Cardiac fibroblast (primary cell): ENCODE data around the gene PCLO.

ENCODE experiments used
- DNase-seq, 2 donors: peaks; one replicate each; pipeline versions ENCODE4 v3.0.0 to v3.0.0-alpha.2; 2010; ENCODE audit warnings: low read depth in 2 of 2
- H3K4me3 ChIP-seq, 2 donors: replicated peaks in 1 of 2; 1 replicate in 1 of 2; 2 replicates in 1 of 2; pipeline ENCODE4 v1.5.1; 2011; ENCODE audit warnings: low read depth in 2 of 2, low read length in 2 of 2, mild to moderate bottlenecking in 2 of 2, moderate library complexity in 1 of 2
- CTCF ChIP-seq: IDR thresholded peaks from one replicate; pipeline ENCODE4 v1.5.1; 2011; ENCODE audit warnings: low read depth, mild to moderate bottlenecking, low read length, inconsistent platforms

PCLO gene

DNA sequence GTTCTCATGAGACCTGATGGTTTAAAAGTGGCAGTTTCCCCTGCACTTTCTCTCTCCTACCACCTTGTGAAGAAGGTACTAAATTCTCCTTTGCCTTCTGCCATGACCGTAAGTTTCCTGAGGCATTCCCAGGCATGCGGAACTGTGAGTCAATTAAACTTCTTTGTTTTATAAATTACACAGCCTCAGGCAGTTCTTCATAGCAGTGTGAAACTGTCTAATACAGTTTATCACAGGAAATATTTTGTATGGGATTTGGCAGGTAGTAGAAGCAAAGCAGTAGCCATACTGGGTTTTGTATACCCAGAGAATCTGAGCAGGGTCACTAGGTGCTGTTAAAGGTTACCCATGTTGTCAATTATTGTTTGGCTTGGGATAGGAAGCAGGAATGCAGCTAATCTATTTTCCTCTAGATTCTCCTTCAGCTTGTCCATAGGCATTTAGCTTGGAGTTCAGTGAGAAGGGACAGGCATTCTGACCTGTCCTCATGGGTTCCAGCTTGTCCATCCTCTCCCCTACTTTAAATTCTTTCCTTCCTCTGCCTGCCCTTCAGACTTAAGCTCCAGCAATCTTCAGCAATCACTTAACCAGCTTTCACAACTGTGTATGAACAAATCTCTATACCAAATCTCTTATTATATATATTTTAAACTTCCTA is 186.7 kb downstream of the PCLO start:
- no peak for TF ChIP-seq CTCF
- DNase-seq: no peak
- no peak overlapping the region for H3K4me3 ChIP-seq

DNA sequence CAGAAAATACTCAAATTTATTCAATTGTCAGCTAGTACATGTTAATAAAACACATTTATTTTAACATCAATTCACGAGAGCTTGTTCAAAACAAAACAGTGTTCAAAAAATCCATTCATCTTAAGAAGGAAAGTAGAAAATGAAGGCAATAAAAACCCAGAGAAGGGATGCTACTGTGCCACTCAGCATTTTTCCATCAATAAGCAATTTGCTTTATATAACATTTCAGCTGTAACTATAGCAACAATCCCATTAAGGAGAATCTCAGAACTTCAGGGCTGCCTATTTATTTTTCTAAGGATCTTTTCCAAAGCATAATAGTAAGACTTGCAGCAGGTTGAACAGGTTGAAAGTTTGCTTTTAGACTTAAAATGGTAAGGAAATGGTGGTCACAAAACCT is 190.5 kb downstream of the PCLO start:
- H3K4me3 ChIP-seq: no peak overlapping the region
- TF ChIP-seq CTCF: no peak
- DNase-seq: no peak

DNA sequence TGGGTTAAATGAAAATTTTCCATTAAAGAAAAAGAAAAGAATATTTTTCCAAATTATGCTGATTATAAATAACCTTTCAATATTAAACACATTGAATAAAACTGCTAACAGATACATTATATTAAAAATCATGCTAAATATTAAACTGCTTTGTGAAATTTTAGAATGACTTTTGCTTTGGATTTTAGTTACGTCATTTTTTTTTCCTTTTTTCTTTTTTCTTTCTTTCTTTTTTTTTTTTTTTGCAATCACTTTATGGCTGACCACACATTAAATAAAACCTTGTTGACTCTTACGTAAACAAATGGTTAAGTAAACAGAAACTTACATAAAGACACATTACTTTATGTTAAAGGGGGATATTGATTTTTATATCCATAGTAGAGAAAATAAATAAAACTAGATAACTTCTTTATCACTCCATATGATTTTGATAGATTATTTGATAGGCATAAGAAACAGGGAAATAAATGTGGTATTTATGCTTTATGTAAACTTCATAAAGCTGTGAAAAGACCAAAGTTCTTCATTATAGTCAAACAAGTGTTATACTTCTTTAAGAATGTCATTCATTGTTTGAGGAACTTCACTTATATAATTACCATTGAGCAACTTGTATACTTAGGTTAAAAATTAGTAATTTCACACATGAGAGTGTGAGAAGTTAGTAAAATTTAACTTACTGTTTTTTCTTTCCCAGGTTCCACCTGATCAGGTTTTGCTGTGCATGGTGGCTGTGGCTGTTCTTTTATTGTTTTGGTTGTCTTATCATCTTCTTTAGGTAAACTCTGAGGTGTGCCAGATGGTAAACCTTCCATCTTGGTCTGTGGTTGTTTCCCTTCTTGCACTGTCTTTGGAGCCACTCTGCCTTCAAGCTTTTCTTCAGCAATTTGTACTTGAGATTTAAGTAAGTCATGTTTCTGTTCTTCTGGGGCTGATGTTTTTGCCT is 197.3 kb downstream of the PCLO start:
- TF ChIP-seq CTCF: no peak

DNA sequence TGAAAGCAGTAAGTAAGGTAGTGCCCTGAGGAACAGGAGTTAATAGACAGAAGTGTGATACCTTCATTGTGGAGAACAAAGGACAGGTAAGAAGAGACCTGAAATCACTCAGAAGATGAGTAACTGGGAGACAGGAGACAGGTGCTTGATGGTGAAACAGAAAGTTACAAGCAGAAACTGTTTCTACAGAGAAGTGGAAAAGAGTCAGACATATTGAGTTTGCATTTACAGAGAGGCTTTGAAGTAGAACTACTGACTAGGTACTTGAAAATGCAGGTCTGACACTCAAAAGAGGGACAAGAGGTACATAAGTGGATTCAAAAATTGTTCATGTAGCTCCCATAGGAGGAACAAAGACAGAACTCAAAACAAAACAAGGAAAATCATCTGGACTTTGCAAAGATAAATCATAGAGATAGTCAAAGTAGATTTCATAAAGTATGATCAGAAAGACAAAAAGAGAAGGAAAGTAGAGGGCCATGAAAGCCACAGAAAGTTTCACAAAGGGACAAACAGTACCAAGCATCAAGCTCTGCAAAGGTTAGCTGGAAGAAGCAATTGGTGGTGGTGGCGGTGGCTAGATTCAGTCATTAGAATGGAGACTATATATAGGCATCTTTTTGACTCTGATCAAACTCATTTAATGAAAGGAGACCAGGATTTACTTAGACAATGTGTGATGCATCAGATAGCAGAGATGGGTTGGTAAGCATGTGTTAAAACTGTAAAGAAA is 198.4 kb downstream of the PCLO start:
- TF ChIP-seq CTCF: no peak
- H3K4me3 ChIP-seq: no peak overlapping the region
- no peak for DNase-seq

More for the DNA sequence above, 197.3 kb downstream of the PCLO start:
- no peak for DNase-seq
- H3K4me3 ChIP-seq: no peak overlapping the region

DNA sequence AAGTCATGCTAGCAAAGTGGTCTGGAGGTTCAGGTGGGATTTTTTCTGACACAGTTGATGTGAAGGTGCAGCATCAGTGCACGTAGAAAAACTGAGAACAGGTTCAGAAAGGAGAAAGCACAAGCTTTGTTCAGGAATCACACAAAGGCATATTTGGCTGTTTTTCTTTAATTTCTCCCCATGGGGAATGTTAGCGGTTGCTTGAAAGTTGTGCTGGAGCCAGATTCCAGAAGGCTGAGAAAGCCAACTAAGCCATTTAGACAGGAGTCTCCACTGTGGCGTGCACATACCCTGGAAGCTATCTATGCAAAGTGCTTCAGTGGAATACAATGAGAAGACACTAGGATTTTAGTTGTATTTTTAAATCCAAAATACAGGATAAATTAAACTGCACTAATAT is 201.4 kb downstream of the PCLO start:
- no peak for DNase-seq
- no peak for TF ChIP-seq CTCF
- no peak overlapping the region for H3K4me3 ChIP-seq

DNA sequence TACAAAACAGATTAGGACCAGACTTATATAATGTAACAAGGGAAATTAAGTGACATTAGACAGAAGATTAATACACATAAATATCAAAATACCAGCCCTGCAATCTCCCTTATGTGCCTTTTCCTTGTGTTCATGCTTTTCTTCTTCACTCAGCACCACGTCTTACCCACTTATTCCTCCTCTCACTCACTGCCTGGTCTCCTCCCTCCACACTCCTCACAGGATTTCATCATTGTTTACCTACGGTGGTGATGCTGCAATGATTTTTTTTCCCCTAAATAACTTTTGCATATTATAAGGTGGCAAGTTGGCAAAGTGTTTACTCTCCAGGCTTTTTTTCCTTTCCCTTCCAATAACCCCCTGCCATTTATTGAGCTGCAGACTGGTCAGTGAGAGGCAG is 203.2 kb downstream of the PCLO start:
- TF ChIP-seq CTCF: no peak
- no peak overlapping the region for H3K4me3 ChIP-seq
- no peak for DNase-seq
